Amniotic epithelial cell (primary cell): ENCODE data around the gene DENND1C.

Source experiments
- DNase-seq: peaks from one replicate; pipeline ENCODE4 v3.0.0-alpha.2; 2010; ENCODE audit warnings: low read depth

DENND1C gene

DNA sequence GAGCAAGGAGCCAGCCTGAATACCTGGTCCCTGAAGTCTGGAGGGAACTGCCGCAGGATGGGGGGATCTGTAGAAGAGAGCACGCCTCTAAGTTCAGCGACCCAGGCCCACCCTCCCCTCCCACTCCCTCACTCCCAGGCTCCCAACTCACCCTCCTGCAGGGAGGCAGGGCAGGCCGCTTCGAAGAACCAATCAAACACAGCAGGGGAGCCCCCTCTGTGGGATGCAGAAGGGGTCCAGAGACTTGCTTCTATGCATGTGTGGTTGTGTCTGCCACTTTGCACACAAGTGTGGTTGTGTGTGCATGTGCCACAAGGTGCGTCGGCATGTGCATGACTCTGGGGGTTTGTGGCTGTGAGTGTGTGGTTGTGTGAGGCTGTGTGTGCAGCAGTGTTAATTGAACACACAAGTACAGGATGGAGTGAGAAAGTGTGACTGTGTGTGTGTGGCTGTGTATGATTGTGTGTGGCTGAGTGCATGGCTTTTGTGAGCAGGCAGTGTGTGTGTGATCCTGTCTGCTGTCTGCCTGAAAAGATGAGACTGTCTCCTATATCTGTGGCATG, 1.7 kb downstream of the DENND1C start:
- DNase-seq = no peak

DNA sequence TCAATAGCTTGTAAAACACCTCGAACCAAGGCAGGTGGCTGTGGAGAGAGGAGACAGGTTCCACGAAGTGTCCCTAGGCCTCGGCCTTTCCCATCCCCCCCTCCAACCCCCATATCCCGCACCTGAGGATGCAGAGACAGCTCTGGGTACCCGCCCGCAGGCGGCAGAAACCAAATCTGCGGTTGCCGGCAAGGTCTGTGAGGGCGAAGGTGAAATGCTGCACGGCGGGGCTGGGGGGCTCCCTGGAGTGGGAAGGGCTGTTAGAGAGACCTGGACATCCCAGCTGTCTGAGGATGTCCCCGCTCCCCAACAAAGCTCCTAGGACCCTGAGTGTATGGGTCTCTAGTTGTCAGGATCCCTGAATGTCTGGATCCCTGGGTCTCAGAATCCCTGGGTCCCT, 2.8 kb downstream of the DENND1C start:
- DNase-seq = no peak

DNA sequence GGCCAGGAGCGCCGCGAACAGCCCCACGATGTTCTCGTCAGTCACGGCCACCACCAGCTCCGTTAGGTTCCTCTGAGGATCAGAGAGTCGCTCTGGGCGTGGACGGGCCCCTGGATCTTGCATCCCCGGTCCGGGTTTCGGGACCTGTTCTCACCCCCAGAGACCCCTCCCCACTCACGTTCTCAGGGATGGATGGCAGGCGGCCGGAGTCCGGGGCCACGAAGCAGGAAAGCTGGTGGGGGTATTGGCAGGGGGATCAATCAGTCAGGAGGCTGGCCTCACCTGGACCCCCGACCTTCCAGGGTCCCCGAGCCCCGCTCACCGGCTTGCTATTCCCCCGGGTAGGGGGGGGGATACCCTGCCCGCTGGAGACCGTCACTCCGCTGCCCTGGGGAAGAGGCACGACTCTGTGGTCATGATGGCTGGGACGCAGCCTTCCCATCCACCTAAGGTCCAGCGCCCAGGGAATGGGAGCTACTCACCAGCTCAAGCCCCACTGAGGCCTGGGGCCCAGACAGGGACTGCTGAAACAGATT, 4.6 kb downstream of the DENND1C start:
- no peak for DNase-seq

DNA sequence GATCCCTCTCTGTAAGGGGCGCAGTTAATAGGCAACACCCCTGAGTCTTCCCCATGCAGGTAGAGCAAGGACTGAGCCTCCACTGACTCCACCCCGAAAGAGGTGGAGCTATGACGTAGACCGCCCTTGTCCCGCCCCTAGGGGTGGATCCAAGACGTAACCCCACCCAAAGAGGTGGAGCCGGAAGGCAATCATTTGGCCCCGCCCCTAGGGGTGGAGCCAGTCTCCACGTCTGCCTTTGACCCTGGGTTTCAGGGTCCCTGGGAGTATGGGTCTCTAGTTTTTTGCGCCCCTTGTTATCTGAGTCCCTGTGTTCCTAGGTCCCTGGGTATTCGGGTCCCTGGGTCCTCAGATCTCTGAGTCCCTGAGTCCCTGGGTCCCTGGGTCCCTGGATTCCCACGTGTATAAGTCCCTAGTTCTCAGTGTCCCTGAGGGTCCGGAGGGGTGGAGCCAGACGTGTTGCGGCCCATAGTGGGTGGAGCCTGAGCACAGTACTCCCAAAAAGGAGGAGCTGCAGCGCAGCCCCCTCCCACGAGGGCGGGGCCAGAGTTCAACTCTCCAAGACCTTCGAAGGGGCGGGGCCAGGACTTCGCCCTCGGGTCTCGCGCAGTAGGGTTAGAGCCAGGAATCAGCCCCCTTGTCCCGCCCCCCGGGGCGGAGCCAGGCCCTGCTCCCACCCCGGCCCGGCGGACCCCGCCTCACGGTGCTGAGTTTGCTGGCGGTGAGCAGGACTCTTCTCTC, 5.3 kb downstream of the DENND1C start:
- DNase-seq = peak; percentile 24

DNA sequence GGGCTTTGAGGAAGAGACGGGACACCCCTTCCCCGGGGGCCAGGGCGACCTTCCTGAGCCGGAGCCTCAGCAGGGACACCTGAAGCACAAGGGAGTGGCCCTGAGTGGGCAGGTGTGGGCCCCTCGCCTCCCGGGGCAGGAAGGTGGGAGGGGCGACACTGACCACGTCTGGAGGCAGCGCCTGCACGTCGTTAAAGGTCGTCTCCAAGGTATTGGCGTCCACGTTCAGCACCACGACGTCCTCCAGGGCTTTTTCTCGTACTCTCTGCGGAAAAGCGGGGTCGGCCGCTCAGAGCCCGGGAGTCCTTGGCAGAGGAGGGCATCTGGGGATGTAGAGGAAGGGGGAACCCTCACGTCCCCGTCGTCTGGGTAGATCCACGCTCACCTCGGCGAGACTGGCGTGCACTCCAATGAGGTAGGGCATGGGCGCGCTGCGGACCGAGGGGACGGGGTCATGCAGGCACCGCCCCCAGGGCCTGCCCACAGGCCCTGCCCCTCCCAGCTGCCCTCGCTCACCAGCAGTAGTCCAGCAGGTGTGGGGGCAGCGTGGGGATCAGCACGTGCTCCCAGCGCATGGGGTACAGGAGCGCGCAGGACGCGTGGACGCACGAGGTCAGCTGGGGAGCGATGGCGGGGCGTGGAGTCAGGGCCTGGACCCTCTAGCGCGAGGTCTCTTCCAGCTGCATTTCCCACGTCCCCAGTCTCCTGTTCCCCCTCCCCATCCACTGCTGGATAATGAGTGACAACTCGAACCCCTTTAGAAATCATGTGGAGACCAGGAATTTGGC, 6.1 kb downstream of the DENND1C start:
- no peak for DNase-seq

- no peak for DNase-seq
Observed at GRCh38 chr19:6473647-6474046, 7.9 kb downstream of the DENND1C start.

DNA sequence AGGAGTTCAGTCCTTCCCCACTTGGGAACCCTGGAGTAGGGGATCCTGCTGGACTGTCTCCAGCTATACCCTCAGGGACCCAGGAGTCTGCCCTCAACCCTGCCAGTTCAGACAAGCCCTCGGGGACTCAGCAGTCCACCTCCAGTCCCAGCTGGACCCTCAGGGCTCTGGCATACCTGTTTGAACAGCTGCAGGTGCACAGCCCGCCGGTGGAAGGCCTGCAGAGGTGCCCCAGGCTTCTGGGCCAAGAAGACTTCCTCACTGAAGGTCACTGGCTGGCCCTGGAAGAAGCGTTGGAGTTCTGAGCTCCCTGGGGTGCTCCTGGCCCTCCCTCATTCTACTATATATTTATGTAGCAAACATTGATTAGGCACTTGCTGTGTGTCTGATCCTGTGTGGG, 8.9 kb downstream of the DENND1C start:
- DNase-seq = no peak

- no peak for DNase-seq
Observed at GRCh38 chr19:6471076-6471475, 10.5 kb downstream of the DENND1C start.

DNA sequence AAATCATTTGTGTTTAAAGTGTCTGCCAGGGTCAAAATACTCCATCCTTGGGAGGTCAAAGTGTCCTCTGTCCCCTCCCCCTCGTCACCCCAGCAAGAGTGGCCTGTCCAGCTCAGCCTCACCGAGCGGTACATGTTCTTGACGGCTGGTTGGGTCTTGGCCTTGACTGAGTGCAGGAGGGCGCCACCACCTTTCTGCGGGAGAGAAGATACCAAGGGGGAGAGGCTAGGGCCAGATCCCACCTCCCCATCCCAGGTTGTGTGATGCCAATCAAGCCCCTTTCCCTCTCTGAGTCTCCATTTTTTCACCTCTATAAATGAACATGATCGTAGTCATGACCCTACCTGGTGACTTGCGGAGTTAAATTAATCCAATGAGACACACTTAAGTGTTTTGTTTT, 11.4 kb downstream of the DENND1C start:
- no peak for DNase-seq

DNA sequence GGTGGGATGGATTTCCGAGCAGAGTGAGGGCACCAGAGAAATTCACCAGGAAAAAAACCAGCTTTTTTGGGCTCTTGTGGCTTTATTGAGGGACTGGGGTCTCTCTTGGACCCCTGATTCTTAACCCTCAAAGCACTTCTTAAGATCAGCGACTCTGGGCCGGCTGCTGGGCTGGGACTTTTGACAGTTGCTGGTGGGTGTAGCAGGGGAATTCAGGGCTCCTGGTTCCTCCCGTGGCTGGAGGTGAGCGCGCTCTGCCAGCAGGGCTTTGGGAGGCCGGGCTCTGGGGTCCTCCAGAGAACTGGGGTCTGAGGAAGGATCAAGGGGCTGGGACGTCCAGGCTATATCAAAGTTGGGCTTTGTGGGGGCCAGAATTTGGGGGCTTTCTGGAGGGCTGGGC, 14.2 kb downstream of the DENND1C start:
- DNase-seq = no peak

DNA sequence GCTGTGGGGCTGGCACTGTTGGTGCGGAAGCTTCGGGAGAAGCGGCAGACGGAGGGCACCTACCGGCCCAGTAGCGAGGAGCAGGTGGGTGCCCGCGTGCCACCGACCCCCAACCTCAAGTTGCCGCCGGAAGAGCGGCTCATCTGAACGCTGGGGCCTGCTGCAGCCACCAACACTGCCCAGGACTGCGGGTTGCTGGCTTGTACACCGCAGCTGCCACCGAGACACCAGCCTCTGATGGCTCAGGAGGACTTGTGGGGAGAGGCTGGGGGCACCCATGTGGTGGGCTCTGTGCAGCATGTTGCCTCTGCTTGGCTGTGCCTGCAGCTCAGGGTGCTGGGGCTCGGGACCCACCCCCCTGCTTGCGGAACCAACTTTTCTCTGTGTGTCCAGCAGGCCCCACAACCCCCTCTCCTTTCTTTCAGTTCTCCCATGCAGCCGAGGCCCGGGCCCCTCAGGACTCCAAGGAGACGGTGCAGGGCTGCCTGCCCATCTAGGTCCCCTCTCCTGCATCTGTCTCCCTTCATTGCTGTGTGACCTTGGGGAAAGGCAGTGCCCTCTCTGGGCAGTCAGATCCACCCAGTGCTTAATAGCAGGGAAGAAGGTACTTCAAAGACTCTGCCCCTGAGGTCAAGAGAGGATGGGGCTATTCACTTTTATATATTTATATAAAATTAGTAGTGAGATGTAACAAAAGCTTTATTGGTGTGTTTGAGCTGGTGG, 14.9 kb downstream of the DENND1C start:
- no peak for DNase-seq

DNA sequence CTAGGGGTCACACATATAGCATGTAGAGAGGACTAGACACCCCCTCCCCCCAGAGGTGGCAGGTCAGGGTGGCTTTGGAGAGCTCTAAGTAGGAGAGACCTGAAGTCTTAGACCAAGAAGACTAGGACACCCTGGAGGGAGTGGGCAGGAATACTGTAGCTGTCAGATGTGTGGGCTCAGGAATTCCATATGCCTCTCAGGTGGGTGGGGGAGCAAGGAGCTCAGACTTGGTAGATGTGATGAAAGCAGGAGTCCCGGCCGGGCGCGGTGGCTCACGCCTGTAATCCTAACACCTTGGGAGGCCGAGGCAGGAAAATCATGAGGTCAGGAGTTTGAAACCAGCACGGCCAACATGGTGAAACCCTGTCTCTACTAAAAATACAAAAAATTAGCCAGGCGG, 15.9 kb downstream of the DENND1C start:
- no peak for DNase-seq

DNA sequence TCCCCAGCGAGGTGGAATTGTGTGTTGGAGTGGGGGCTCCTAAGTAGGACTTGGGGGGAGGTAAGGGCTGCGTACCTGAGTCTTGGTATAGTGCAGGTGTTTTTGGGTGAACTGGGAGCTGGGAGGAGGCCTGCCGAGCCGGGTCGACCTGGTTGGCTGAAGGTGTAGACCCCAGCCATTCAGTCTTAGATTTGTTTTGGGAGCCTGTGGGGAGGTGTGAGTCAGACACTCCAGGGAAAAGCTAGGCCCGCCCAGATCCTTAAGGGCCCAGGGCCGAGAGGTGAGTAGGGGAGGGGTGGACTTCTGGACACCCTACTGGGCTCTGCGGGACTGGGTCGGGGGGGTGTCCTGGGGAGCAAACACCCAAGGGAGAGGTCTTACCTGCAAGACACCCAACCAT, 16.6 kb downstream of the DENND1C start:
- DNase-seq = no peak

GRCh38 chr19:6464070-6464873, 17.3 kb downstream of the DENND1C start, which contains the start of gene CRB3:
Gene CRB3 (plus strand): TSS chr19:6464271. CDS start chr19:6464702, 431 bp downstream.
- DNase-seq = no peak

DNA sequence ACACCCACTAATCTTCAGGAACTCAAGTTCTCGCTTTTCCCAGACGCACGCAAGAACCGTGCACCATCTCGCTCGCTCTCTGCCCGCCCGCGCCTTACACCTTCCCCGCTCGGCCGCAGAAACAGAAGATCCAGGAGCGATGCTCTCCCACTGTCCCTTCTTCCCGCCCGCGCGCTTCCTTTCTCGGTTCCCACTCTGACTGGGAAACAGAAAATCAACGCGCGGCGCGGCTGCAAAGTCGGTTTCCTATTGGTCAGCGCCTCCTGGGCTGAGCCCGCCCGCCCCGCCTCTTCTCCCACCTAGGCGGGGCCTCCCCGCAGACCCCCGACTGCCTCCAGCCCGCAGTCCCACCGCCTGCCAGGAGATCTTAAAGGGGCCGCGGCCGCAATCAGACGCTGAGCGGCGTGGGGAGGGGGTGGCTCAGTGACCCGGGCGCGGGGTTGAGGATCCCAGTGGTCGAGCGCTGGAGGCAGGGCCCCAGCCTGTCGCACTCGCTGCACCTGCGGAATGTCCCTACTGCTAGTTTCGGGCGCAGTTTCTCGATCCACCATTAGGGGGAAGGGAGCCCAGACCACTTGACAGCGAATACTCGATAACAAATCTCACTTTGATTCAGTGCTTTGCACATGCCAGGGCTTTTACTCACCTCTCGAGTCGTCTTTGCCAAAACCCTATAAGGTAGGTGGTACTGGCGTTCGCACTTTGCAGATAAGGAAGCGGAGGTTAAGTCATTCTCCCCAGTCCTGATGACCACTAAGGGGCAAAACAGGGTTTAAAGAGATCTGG, 21.3 kb downstream of the DENND1C start:
- DNase-seq = peak; percentile 98

- peak; percentile 73 for DNase-seq
Observed at GRCh38 chr19:6459262-6460098, 22.1 kb downstream of the DENND1C start, which contains the start of gene SLC25A23. Gene SLC25A23 (minus strand): TSS chr19:6459792. CDS start chr19:6459628, 164 bp downstream.

DNA sequence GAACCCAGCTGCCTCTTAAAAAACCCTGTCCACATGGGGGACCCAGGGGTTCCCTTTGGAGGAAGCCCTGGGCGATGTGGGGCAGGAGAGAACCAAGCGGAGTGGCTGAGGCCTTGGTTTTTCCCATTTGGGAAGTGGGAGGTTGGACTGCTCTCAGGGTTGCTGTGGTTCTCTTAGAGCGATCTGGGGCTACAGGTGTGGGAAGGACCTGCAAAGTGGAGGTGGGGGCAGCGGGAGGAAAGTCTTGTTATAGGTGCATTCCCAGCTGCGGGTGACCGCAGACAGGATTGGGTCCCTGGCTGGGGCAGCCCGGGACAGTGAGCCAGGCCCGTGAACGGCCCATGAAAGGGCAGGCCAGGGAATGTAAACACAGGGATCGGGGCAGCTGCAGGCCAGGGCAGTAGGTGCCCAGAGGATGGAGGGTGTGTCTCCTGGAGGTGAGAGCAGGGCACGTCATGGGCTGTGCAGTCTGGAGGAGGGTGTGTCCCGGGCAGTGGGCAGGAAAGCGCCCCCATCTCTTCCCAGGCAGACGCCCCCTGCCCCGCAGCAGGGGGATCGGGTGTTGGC, 22.8 kb downstream of the DENND1C start:
- DNase-seq = no peak

DNA sequence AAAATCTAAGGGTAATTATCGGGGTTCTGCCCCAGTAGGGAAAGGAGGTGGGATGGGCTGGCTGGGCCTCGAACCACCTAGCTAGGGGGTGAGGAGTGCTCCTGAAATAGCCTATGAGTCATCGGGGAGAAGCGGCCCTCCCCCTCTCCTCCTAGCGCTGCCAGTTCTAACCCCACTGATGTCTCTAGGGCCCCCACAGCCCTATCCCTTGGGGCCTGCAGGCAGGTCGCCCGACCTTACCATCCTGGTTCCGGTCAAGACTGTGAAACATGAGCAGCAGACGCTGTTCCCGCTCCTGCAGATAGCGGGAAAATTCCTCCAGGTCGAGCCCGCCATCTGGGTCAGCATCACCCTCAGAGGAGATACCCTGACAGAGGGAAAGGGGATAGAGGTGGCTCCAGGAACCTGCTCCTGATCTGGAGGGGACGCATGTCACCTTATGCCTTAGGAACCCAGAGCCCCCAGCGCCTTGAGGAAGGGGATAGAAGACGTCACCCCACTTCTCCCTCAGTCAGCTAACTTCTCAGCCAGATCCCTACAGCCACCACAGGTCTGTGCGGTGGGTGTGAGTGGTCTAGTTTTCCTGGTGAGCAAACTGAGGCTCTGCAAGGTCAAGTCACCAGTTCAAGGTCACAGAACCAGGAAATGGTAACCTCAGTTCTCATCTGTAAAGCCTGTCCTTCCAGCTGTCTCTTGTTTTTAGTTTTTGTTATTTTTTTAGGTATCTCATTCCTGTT, 23.5 kb downstream of the DENND1C start:
- no peak for DNase-seq
